ENCODE data around the gene DEGS2.

The DEGS2 gene

GRCh38 chr14:100148837-100149731, 10.4 kb downstream of the DEGS2 start:
- ATAC-seq (no peak), DNase-seq (no peak)

GRCh38 chr14:100147691-100148464, 11.6 kb downstream of the DEGS2 start:
- DNase-seq (no peak), ATAC-seq (no peak)

GRCh38 chr14:100147181-100147631, 12.2 kb downstream of the DEGS2 start:
- peak; percentile 50 for ATAC-seq
- DNase-seq: peak; percentile 72

GRCh38 chr14:100146531-100147091, 12.8 kb downstream of the DEGS2 start:
- peak; percentile 6 for ATAC-seq
- no peak for DNase-seq

GRCh38 chr14:100145682-100146464, 13.6 kb downstream of the DEGS2 start:
- DNase-seq: no peak
- peak; percentile 5 for ATAC-seq

GRCh38 chr14:100144996-100145646, 14.3 kb downstream of the DEGS2 start:
- no peak for ATAC-seq
- no peak for DNase-seq

GRCh38 chr14:100144645-100144995, 14.8 kb downstream of the DEGS2 start:
- no peak for ATAC-seq
- DNase-seq: no peak

GRCh38 chr14:100143934-100144333, 15.5 kb downstream of the DEGS2 start:
- no peak for ATAC-seq
- no peak for DNase-seq

GRCh38 chr14:100143523-100143922, 15.9 kb downstream of the DEGS2 start:
- ATAC-seq (no peak), DNase-seq (no peak)

- ATAC-seq: no peak
- no peak for DNase-seq
Measured at GRCh38 chr14:100142073-100143040, 17.1 kb downstream of the DEGS2 start.

GRCh38 chr14:100141098-100141497, 18.3 kb downstream of the DEGS2 start:
- DNase-seq: no peak
- ATAC-seq: no peak

- DNase-seq (no peak), ATAC-seq (no peak)
Measured at GRCh38 chr14:100140452-100141078, 18.9 kb downstream of the DEGS2 start.

- DNase-seq (no peak), ATAC-seq (no peak)
Measured at GRCh38 chr14:100138955-100139354, 20.5 kb downstream of the DEGS2 start.

GRCh38 chr14:100138082-100138787, 21.2 kb downstream of the DEGS2 start:
- DNase-seq (no peak), ATAC-seq (no peak)

- no peak for ATAC-seq
- no peak for DNase-seq
Measured at GRCh38 chr14:100137173-100137572, 22.3 kb downstream of the DEGS2 start.

GRCh38 chr14:100135784-100136183, 23.7 kb downstream of the DEGS2 start:
- no peak for DNase-seq
- ATAC-seq: no peak

GRCh38 chr14:100135073-100135472, 24.4 kb downstream of the DEGS2 start:
- ATAC-seq (no peak), DNase-seq (no peak)

- DNase-seq (no peak), ATAC-seq (no peak)
Measured at GRCh38 chr14:100134586-100134985, 24.9 kb downstream of the DEGS2 start.

- DNase-seq (no peak), ATAC-seq (no peak)
Measured at GRCh38 chr14:100132903-100133510, 26.4 kb downstream of the DEGS2 start.

All from stimulated activated naive CD8-positive, alpha-beta T cell treated with anti-CD3 and anti-CD28 coated beads, Interleukin-15, Interleukin-2, amounts not matched to agents 100 U/mL and 50 U/mL, for 24 hours (primary cell).